ENCODE results near the gene CPSF4.

- TF ChIP-seq CTCF (IDR thresholded peaks at IDR 0.05 in 2 of 3, conservative IDR thresholded peaks at IDR 0.05 in 1 of 3; ENCODE audit: borderline replicate concordance in 1 of 3, insufficient read depth in 1 of 3, low read depth in 2 of 3, low read length in 2 of 3) (peak in 2 of 3 experiments; percentile 6 to 23; a peak in 1 of 6 replicates), POLR2A (IDR thresholded peaks at IDR 0.05; ENCODE audit: borderline replicate concordance, extremely low read depth, insufficient read depth, insufficient read length) (no peak), EZH2phosphoT487 (IDR thresholded peaks at IDR 0.05; ENCODE audit: borderline replicate concordance) (no peak), POLR2AphosphoS5 (IDR thresholded peaks at IDR 0.05; ENCODE audit: low read depth, low read length) (no peak), EZH2 (IDR thresholded peaks at IDR 0.05) (no peak), SIN3A (IDR thresholded peaks at IDR 0.05; ENCODE audit: low read depth) (no peak), CEBPB (IDR thresholded peaks at IDR 0.05; ENCODE audit: low read depth) (no peak), YY1 (IDR thresholded peaks at IDR 0.05; ENCODE audit: extremely low read depth, insufficient replicate concordance, low read depth, low read length) (no peak), RAD21 (IDR thresholded peaks at IDR 0.05; ENCODE audit: low read depth) (no peak), ATF3 (IDR thresholded peaks at IDR 0.05) (no peak), EGR1 (IDR thresholded peaks at IDR 0.05; ENCODE audit: low read depth) (no peak), ZFX (IDR thresholded peaks at IDR 0.05) (no peak), MAX (IDR thresholded peaks at IDR 0.05) (no peak)
Observed at GRCh38 chr7:99461221-99461620, 22.5 kb downstream of the CPSF4 start.
